Liver (tissue), 3 donors: ENCODE measurements around the gene CYP4F11.
"Not testable (repeated sequence)": the region's sequence is repeated elsewhere in the genome, so short reads cannot be mapped to it uniquely, and the experiment has no call there.

ENCODE experiments used
- CTCF ChIP-seq: fragments of 150-350 bp; IDR thresholded peaks from 2 replicates; pipeline ENCODE4 v1.5.1; 2017; ENCODE audit warnings: improper control_type of control experiment, low read depth, low read length; ENCODE audit not compliant: missing input control
- SP1 ChIP-seq: IDR thresholded peaks from 2 replicates; pipeline ENCODE4 v1.6.1; 2018; ENCODE audit warnings: antibody characterized with exemption, mild to moderate bottlenecking
- donor health status: healthy.
- donor health status: healthy.

- not testable (repeated sequence) for TF ChIP-seq SP1, CTCF
Measured at GRCh38 chr19:15933761-15934331, 483 bp downstream of the CYP4F11 start.
